GM10847 (cell line): ENCODE data around the gene PSKH1.

ENCODE experiments used
- POLR2A ChIP-seq: IDR thresholded peaks from 2 replicates; pipeline ENCODE4 v1.6.1; 2011; ENCODE audit not compliant: insufficient read length; ENCODE audit errors: extremely low read depth

Gene PSKH1

GRCh38 chr16:67936880-67937605 is 44.0 kb downstream of the PSKH1 start:
- TF ChIP-seq POLR2A: peak; percentile 6

GRCh38 chr16:67939507-67940445 is 46.7 kb downstream of the PSKH1 start:
- TF ChIP-seq POLR2A: no peak

- TF ChIP-seq POLR2A: no peak
Measured at GRCh38 chr16:67940446-67941089, 47.5 kb downstream of the PSKH1 start.

GRCh38 chr16:67941469-67942199 is 48.6 kb downstream of the PSKH1 start:
- TF ChIP-seq POLR2A: no peak

- no peak for TF ChIP-seq POLR2A
Measured at GRCh38 chr16:67942200-67942509, 49.1 kb downstream of the PSKH1 start.

- no peak for TF ChIP-seq POLR2A
Measured at GRCh38 chr16:67942510-67943255, 49.6 kb downstream of the PSKH1 start.

- no peak for TF ChIP-seq POLR2A
Measured at GRCh38 chr16:67943256-67943618, 50.2 kb downstream of the PSKH1 start.

- TF ChIP-seq POLR2A: no peak
Measured at GRCh38 chr16:67943619-67944504, 50.8 kb downstream of the PSKH1 start, which contains the start of gene LCAT. LCAT (minus strand) TSS chr16:67944120; CDS start chr16:67944101, 19 bp downstream.

- TF ChIP-seq POLR2A: no peak
Measured at GRCh38 chr16:67944690-67945391, 51.8 kb downstream of the PSKH1 start.

GRCh38 chr16:67945392-67945933 is 52.4 kb downstream of the PSKH1 start:
- no peak for TF ChIP-seq POLR2A

- TF ChIP-seq POLR2A: no peak
Measured at GRCh38 chr16:67946128-67946569, 53.1 kb downstream of the PSKH1 start.

- TF ChIP-seq POLR2A: no peak
Measured at GRCh38 chr16:67946966-67947558, 54.0 kb downstream of the PSKH1 start.
